ENCODE data around the gene CLECL1. TPM values are rescaled to one million over a fixed set of nuclear protein-coding genes. Genes with fewer than 3 reads are reported as not detected.

CLECL1 gene
- total RNA-seq, 1 donor from 2014 or later = not detected

DNA sequence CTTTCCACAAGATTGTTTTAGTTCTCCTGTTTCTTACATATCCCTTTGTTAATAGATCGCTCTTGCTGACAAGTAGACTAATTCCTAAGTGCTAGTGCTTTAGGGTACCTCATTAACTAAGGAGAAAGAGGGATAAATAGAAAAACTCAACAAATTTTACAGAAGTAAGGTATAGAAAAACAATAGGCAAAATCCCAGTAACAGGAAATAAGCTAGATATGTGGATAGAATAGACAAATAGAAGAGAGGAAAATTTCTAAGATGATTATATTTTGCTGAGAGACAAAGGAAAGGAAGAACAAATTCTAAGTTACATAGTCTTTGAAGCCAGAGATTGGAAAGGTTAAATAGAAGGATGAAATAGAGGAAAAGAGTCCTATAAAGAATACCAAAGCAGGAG is 26.8 kb upstream of the CLECL1 start:
- no peaks in the 10 kb centered on the region for H3K9me3 Mint-ChIP-seq (ENCODE audit: low read depth)
- TF ChIP-seq, protein P1, sequence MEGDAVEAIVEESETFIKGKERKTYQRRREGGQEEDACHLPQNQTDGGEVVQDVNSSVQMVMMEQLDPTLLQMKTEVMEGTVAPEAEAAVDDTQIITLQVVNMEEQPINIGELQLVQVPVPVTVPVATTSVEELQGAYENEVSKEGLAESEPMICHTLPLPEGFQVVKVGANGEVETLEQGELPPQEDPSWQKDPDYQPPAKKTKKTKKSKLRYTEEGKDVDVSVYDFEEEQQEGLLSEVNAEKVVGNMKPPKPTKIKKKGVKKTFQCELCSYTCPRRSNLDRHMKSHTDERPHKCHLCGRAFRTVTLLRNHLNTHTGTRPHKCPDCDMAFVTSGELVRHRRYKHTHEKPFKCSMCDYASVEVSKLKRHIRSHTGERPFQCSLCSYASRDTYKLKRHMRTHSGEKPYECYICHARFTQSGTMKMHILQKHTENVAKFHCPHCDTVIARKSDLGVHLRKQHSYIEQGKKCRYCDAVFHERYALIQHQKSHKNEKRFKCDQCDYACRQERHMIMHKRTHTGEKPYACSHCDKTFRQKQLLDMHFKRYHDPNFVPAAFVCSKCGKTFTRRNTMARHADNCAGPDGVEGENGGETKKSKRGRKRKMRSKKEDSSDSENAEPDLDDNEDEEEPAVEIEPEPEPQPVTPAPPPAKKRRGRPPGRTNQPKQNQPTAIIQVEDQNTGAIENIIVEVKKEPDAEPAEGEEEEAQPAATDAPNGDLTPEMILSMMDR (IDR thresholded peaks at IDR 0.05) = no peak

DNA sequence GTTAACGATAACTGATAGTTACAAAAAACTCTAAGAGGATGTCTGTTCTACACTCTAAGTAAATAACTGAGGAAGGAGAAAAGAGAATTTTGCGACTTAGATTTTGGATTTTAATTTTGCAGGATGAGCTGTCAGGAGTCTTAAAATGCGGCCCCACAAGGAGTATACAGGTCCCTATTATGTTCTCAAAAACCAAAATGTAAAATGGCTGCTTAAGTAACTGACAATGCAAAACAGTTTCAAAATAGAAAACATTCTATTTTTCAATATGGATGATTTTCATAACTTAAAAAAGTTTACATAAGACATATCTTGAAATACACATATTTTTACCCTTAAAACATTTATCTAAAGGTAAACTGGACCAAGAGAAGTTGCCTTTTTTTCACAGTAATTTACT is 25.2 kb upstream of the CLECL1 start:
- Mint-ChIP-seq H3K4me3 (ENCODE audit: unreplicated experiment) (no peak overlapping the region), H3K36me3 (ENCODE audit: low read depth) (no peaks in the 10 kb centered on the region), H3K4me1 (ENCODE audit: low read depth) (no peaks in the 10 kb centered on the region), H3K27me3 (ENCODE audit: low read depth) (no peaks in the 10 kb centered on the region), H3K9me3 (ENCODE audit: low read depth) (no peaks in the 10 kb centered on the region), H3K27ac (ENCODE audit: unreplicated experiment) (no peak overlapping the region)
- no peak for DNase-seq (ENCODE audit: low spot score)
- TF ChIP-seq, protein P1 (IDR thresholded peaks at IDR 0.05) = no peak

More for the DNA sequence above, 26.8 kb upstream of the CLECL1 start:
- no peak for DNase-seq (ENCODE audit: low spot score)
- Mint-ChIP-seq H3K4me1 (ENCODE audit: low read depth) (no peaks in the 10 kb centered on the region), H3K27ac (ENCODE audit: unreplicated experiment) (no peak overlapping the region), H3K27me3 (ENCODE audit: low read depth) (no peaks in the 10 kb centered on the region), H3K36me3 (ENCODE audit: low read depth) (no peaks in the 10 kb centered on the region), H3K4me3 (ENCODE audit: unreplicated experiment) (no peak overlapping the region)

DNA sequence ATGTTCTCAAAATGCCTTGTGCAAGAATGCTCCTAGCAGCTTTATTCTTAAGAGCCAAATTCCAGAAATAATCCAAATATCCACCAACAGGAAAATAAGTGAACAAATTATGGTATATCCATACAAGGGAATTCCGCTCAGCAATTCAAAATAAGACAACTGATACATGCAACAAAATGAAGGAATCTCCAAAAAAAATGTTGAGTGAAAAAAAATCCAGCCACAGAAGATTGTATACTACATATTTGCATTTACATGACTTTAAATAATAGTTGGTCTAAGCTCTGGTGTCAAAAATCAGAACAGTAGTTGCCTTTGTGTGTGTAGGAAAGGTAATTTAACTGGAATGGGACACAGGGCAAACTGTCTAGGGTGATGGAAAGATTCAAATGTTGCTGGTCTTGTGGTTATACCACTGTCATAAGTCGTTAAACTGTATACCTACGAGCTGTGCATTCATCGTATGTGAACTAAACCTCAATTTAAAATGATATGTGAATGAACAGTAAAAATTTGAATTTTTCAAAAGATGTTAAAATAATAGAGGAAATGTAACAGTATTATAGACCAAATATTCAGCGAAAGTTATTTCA is 24.6 kb upstream of the CLECL1 start:
- TF ChIP-seq, protein P1 (IDR thresholded peaks at IDR 0.05) = no peak
- Mint-ChIP-seq H3K4me1 (ENCODE audit: low read depth) (no peaks in the 10 kb centered on the region), H3K27ac (ENCODE audit: unreplicated experiment) (no peak overlapping the region), H3K9me3 (ENCODE audit: low read depth) (no peaks in the 10 kb centered on the region), H3K4me3 (ENCODE audit: unreplicated experiment) (no peak overlapping the region), H3K27me3 (ENCODE audit: low read depth) (no peaks in the 10 kb centered on the region), H3K36me3 (ENCODE audit: low read depth) (no peaks in the 10 kb centered on the region)
- DNase-seq (ENCODE audit: low spot score) = no peak

DNA sequence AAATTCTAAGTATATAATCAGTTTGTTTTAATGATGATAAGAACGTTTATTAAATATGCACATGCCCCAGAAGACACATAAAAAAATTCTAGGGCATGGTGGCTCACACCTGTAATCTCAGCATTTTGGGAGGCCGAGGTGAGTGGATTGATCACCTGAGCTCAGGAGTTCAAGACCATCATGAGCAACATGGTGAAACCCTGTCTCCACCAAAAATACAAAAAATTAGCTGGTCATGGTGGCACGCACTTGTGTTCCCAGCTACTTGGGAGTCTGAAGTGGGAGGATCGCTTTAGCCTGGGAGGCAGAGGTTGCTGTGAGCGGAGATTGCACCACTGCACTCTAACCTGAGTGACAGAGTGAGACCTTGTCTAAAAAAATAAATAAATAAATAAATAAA is 23.8 kb upstream of the CLECL1 start:
- TF ChIP-seq, protein P1 (IDR thresholded peaks at IDR 0.05) = no peak
- no peak for DNase-seq (ENCODE audit: low spot score)
- no peaks in the 10 kb centered on the region for H3K27me3 Mint-ChIP-seq (ENCODE audit: low read depth)
- no peak overlapping the region for H3K27ac Mint-ChIP-seq (ENCODE audit: unreplicated experiment)
- H3K9me3 Mint-ChIP-seq (ENCODE audit: low read depth) = no peaks in the 10 kb centered on the region
- no peak overlapping the region for H3K4me3 Mint-ChIP-seq (ENCODE audit: unreplicated experiment)
- no peaks in the 10 kb centered on the region for H3K4me1 Mint-ChIP-seq (ENCODE audit: low read depth)
- H3K36me3 Mint-ChIP-seq (ENCODE audit: low read depth) = no peaks in the 10 kb centered on the region

DNA sequence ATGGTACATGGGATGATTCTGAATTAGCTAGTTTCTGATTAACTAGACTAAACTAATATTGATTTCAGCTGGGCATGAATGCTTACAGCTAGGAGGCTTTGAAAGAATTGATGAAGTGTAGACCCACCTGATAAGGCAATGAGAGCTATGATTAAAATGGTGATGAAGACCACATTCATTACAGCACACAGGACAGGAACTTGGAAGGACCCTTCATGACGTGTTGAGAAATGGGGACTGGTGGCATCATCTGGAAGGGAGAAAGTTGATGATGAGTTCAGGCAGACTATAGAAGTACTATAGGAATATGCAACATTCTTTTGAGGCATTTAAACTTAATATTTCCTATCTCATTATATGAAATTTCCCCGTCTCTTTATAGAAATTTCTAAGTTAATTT is 23.3 kb upstream of the CLECL1 start:
- TF ChIP-seq, protein P1 (IDR thresholded peaks at IDR 0.05) = no peak
- no peak for DNase-seq (ENCODE audit: low spot score)
- H3K27ac Mint-ChIP-seq (ENCODE audit: unreplicated experiment) = no peak overlapping the region
- H3K9me3 Mint-ChIP-seq (ENCODE audit: low read depth) = no peaks in the 10 kb centered on the region
- no peaks in the 10 kb centered on the region for H3K27me3 Mint-ChIP-seq (ENCODE audit: low read depth)
- no peak overlapping the region for H3K4me3 Mint-ChIP-seq (ENCODE audit: unreplicated experiment)
- no peaks in the 10 kb centered on the region for H3K36me3 Mint-ChIP-seq (ENCODE audit: low read depth)
- no peaks in the 10 kb centered on the region for H3K4me1 Mint-ChIP-seq (ENCODE audit: low read depth)
